IMR-90 (cell line): ENCODE data around the gene OR4N5.

Source experiments
- CEBPB ChIP-seq: IDR thresholded peaks from 2 replicates; pipeline ENCODE4 v1.6.1; 2012; ENCODE audit warnings: low read depth, low read length, improper control_type of control experiment
- FOS ChIP-seq: fragments of 150-350 bp; IDR thresholded peaks from 2 replicates; pipeline ENCODE4 v1.6.1; 2016; ENCODE audit warnings: low read depth, low read length
- MAFK ChIP-seq: IDR thresholded peaks from 2 replicates; pipeline ENCODE4 v1.6.1; 2012; ENCODE audit warnings: low read depth, low read length, improper control_type of control experiment
- MAZ ChIP-seq: IDR thresholded peaks from 2 replicates; pipeline ENCODE4 v1.6.1; 2012; ENCODE audit warnings: low read depth, mild to moderate bottlenecking, low read length, improper control_type of control experiment, moderate library complexity, borderline replicate concordance
- POLR2A ChIP-seq: IDR thresholded peaks from 2 replicates; pipeline ENCODE4 v1.6.1; 2012; ENCODE audit warnings: mild to moderate bottlenecking, low read depth, low read length
- RAD21 ChIP-seq: IDR thresholded peaks from 2 replicates; pipeline ENCODE4 v1.6.1; 2012; ENCODE audit warnings: low read length, improper control_type of control experiment
- RFX5 ChIP-seq: IDR thresholded peaks from 2 replicates; pipeline ENCODE4 v1.8.0; 2012; ENCODE audit warnings: low read depth, mild to moderate bottlenecking, low read length, moderate library complexity
- SMC3 ChIP-seq: fragments of 150-350 bp; IDR thresholded peaks from 2 replicates; pipeline ENCODE4 v1.6.1; 2016; ENCODE audit warnings: low read depth, mild to moderate bottlenecking, antibody characterized with exemption, low read length, moderate library complexity
- TF ChIP-seq, protein P1 (sequence below): conservative IDR thresholded peaks from 2 replicates; pipeline ENCODE4 v1.5.1; 2012; ENCODE audit warnings: mild to moderate bottlenecking, low read depth, low read length, improper control_type of control experiment
- TF ChIP-seq, protein P2 (sequence below): fragments of 150-350 bp; IDR thresholded peaks from 2 replicates; pipeline ENCODE4 v1.6.1; 2017; ENCODE audit warnings: mild to moderate bottlenecking, antibody characterized with exemption, low read length, low read depth
- TF ChIP-seq, protein P3 (sequence below): fragments of 150-350 bp; IDR thresholded peaks from 2 replicates; pipeline ENCODE4 v1.6.1; 2016; ENCODE audit warnings: low read depth, mild to moderate bottlenecking, low read length, moderate library complexity, borderline replicate concordance

DNA sequence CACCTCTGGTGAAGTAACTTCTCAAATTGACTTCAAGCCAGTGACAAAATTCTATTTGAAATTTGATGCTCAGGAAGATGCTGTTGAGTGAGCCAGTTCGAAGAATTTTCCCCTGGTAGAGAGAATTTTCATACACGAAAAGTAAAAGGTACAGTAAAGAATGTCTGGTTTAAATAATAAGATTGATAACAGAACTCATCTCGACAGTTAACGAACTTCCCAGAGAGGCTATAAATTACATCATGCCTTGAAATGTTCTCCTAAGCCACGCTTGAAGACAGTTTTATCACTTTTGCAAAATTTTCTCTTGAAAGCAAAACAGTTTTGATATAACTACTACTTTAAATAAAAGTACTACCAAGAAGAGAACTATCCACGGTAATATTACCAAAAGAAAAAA is 37.7 kb downstream of the OR4N5 start:
- TF ChIP-seq, protein P1, sequence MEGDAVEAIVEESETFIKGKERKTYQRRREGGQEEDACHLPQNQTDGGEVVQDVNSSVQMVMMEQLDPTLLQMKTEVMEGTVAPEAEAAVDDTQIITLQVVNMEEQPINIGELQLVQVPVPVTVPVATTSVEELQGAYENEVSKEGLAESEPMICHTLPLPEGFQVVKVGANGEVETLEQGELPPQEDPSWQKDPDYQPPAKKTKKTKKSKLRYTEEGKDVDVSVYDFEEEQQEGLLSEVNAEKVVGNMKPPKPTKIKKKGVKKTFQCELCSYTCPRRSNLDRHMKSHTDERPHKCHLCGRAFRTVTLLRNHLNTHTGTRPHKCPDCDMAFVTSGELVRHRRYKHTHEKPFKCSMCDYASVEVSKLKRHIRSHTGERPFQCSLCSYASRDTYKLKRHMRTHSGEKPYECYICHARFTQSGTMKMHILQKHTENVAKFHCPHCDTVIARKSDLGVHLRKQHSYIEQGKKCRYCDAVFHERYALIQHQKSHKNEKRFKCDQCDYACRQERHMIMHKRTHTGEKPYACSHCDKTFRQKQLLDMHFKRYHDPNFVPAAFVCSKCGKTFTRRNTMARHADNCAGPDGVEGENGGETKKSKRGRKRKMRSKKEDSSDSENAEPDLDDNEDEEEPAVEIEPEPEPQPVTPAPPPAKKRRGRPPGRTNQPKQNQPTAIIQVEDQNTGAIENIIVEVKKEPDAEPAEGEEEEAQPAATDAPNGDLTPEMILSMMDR = no peak
- TF ChIP-seq MAFK = no peak
- TF ChIP-seq POLR2A = no peak
- TF ChIP-seq RAD21 = no peak
- TF ChIP-seq RFX5 = no peak
- TF ChIP-seq CEBPB = no peak
- TF ChIP-seq, protein P2, sequence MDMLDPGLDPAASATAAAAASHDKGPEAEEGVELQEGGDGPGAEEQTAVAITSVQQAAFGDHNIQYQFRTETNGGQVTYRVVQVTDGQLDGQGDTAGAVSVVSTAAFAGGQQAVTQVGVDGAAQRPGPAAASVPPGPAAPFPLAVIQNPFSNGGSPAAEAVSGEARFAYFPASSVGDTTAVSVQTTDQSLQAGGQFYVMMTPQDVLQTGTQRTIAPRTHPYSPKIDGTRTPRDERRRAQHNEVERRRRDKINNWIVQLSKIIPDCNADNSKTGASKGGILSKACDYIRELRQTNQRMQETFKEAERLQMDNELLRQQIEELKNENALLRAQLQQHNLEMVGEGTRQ = no peak
- no peak for TF ChIP-seq SMC3
- TF ChIP-seq, protein P3, sequence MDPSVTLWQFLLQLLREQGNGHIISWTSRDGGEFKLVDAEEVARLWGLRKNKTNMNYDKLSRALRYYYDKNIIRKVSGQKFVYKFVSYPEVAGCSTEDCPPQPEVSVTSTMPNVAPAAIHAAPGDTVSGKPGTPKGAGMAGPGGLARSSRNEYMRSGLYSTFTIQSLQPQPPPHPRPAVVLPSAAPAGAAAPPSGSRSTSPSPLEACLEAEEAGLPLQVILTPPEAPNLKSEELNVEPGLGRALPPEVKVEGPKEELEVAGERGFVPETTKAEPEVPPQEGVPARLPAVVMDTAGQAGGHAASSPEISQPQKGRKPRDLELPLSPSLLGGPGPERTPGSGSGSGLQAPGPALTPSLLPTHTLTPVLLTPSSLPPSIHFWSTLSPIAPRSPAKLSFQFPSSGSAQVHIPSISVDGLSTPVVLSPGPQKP = no peak
- TF ChIP-seq FOS = no peak
- TF ChIP-seq MAZ = no peak
